Neural cell (in vitro differentiated cells): ENCODE data around the gene TOGARAM1. TPM values are rescaled to one million over a fixed set of nuclear protein-coding genes. Genes with fewer than 3 reads are reported as not detected.

Experiments
- H2AFZ ChIP-seq: fragments of 200-600, 300-800 bp; sonication (generic), shearing (Covaris generic); 2 replicates; pipeline ENCODE4 v1.6.0; 2014; ENCODE audit warnings: low read depth, mild to moderate bottlenecking, antibody characterized with exemption, low read length, moderate library complexity
- H3F3A ChIP-seq: fragments of 200-600 bp; shearing (Covaris generic); 2 replicates; pipeline ENCODE4 v1.6.1; 2016; ENCODE audit warnings: mild to moderate bottlenecking, moderate library complexity, mixed read lengths, antibody characterized with exemption, low read length; ENCODE audit not compliant: insufficient read depth, poor library complexity, severe bottlenecking
- H3K27ac ChIP-seq: fragments of 200-600, 300-800 bp; sonication (generic), shearing (Covaris generic); 2 replicates; pipeline ENCODE4 v1.5.1; 2014; ENCODE audit warnings: mild to moderate bottlenecking, low read length, moderate library complexity
- H3K27me3 ChIP-seq: fragments of 300-800, 200-600 bp; sonication (generic), shearing (Covaris generic); 2 replicates; pipeline ENCODE4 v1.6.0; 2014; ENCODE audit warnings: mild to moderate bottlenecking, low read depth, low read length, moderate library complexity; ENCODE audit not compliant: insufficient read depth
- H3K36me3 ChIP-seq: fragments of 300-800, 200-600 bp; sonication (generic), shearing (Covaris generic); 2 replicates; pipeline ENCODE4 v1.5.1; 2014; ENCODE audit warnings: mild to moderate bottlenecking, antibody characterized with exemption, low read length, moderate library complexity; ENCODE audit not compliant: insufficient read depth
- H3K4me2 ChIP-seq: fragments of 300-800, 200-600 bp; sonication (generic), shearing (Covaris generic); 2 replicates; pipeline ENCODE4 v1.6.0; 2014; ENCODE audit warnings: mild to moderate bottlenecking, low read length
- H3K4me3 ChIP-seq: fragments of 300-800, 200-600 bp; sonication (generic), shearing (Covaris generic); 2 replicates; pipeline ENCODE4 v1.5.1; 2014; ENCODE audit warnings: mild to moderate bottlenecking, low read length, moderate library complexity
- H3K79me2 ChIP-seq: fragments of 200-600 bp; shearing (Covaris generic); replicated peaks from 2 replicates; pipeline ENCODE4 v1.6.0; 2014; ENCODE audit warnings: mild to moderate bottlenecking, low read length, moderate library complexity; ENCODE audit not compliant: insufficient read depth
- H3K9ac ChIP-seq: fragments of 300-800, 200-600 bp; sonication (generic), shearing (Covaris generic); 2 replicates; pipeline ENCODE4 v1.6.1; 2016; ENCODE audit warnings: mild to moderate bottlenecking, low read length, mixed read lengths
- H3K9me2 ChIP-seq: fragments of 200-600 bp; shearing (Covaris generic); 2 replicates; pipeline ENCODE4 v1.6.1; 2016; ENCODE audit warnings: mild to moderate bottlenecking, low read length, mixed read lengths; ENCODE audit not compliant: insufficient read depth
- H3K9me3 ChIP-seq: fragments of 200-600, 300-800 bp; sonication (generic), shearing (Covaris generic); 2 replicates; pipeline ENCODE4 v1.6.1; 2016; ENCODE audit warnings: mild to moderate bottlenecking, mixed run types, low read length, moderate library complexity, mixed read lengths
- H4K20me1 ChIP-seq: fragments of 200-600 bp; shearing (Covaris generic); 2 replicates; pipeline ENCODE4 v1.6.1; 2016; ENCODE audit warnings: mild to moderate bottlenecking, mixed run types; ENCODE audit not compliant: insufficient read depth
- CTCF ChIP-seq: fragments of 450-650 bp; IDR thresholded peaks from 2 replicates; pipeline ENCODE4 v1.5.1; 2014; ENCODE audit warnings: antibody characterized with exemption, mild to moderate bottlenecking, moderate library complexity; ENCODE audit not compliant: poor library complexity, severe bottlenecking
- EP300 ChIP-seq: fragments of 450-650 bp; conservative IDR thresholded peaks from 2 replicates; pipeline ENCODE4 v1.6.1; 2014; ENCODE audit warnings: antibody characterized with exemption, mild to moderate bottlenecking, moderate library complexity; ENCODE audit not compliant: poor library complexity, severe bottlenecking
- EZH2 ChIP-seq: fragments of 200-600, 300-800 bp; shearing (Covaris generic), sonication (generic); IDR thresholded peaks from 2 replicates; pipeline ENCODE4 v1.6.1; 2014; ENCODE audit warnings: antibody characterized with exemption, low read length, borderline replicate concordance, mild to moderate bottlenecking; ENCODE audit not compliant: insufficient read depth, poor library complexity, severe bottlenecking
- MXI1 ChIP-seq: fragments of 450-650 bp; conservative IDR thresholded peaks from 2 replicates; pipeline ENCODE4 v1.6.1; 2014; ENCODE audit warnings: antibody characterized with exemption, mild to moderate bottlenecking; ENCODE audit not compliant: poor library complexity, severe bottlenecking
- POLR2AphosphoS5 ChIP-seq: IDR thresholded peaks from 2 replicates; pipeline ENCODE4 v1.6.1; 2012
- RAD21 ChIP-seq: fragments of 450-650 bp; conservative IDR thresholded peaks from 2 replicates; pipeline ENCODE4 v1.6.1; 2014; ENCODE audit warnings: antibody characterized with exemption, mild to moderate bottlenecking, moderate library complexity
- REST ChIP-seq: IDR thresholded peaks from 2 replicates; pipeline ENCODE4 v1.6.1; 2012; ENCODE audit warnings: borderline replicate concordance
- SMC3 ChIP-seq: fragments of 450-650 bp; conservative IDR thresholded peaks from 2 replicates; pipeline ENCODE4 v1.6.1; 2014; ENCODE audit warnings: antibody characterized with exemption, mild to moderate bottlenecking, moderate library complexity; ENCODE audit not compliant: poor library complexity
- TAF1 ChIP-seq: IDR thresholded peaks from 2 replicates; pipeline ENCODE4 v1.6.1; 2012; ENCODE audit warnings: low read depth
- polyA plus RNA-seq: library from polyadenylated mRNA; depleted of rRNA; stranded (reverse); fragments of >200 nt; gene quantifications from 2 replicates; pipeline ENCODE4 v1.2.3, GENCODE V29; 2014

The TOGARAM1 gene
- polyA plus RNA-seq, 1 donor from 2014 or later, result 23.8 TPM

- H4K20me1 ChIP-seq, result no peaks in the 10 kb centered on the region
- no peak for TF ChIP-seq REST
Observed at GRCh38 chr14:45070215-45070614, 108.2 kb downstream of the TOGARAM1 start.

GRCh38 chr14:45072126-45072525 lies 110.1 kb downstream of the TOGARAM1 start:
- H2AFZ ChIP-seq, result no peak overlapping the region
- no peaks in the 10 kb centered on the region for H3K27me3 ChIP-seq
- H3K9ac ChIP-seq, result no peak overlapping the region
- H3K9me2 ChIP-seq, result no peaks in the 10 kb centered on the region
- H3F3A ChIP-seq, result no peaks in the 10 kb centered on the region
- no peak overlapping the region for H3K27ac ChIP-seq
- no peaks in the 10 kb centered on the region for H3K36me3 ChIP-seq
- TF ChIP-seq RAD21, result no peak
- TF ChIP-seq POLR2AphosphoS5, result no peak
- no peak for TF ChIP-seq REST
- no peak for TF ChIP-seq EZH2
- TF ChIP-seq EP300, result no peak
- TF ChIP-seq SMC3, result no peak
- TF ChIP-seq CTCF, result no peak
- no peak for TF ChIP-seq TAF1
- no peak for TF ChIP-seq MXI1
- no peaks in the 10 kb centered on the region for H3K79me2 ChIP-seq
- H3K4me2 ChIP-seq, result no peak overlapping the region
- no peaks in the 10 kb centered on the region for H4K20me1 ChIP-seq
- H3K4me3 ChIP-seq, result no peak overlapping the region
- H3K9me3 ChIP-seq, result no peaks in the 10 kb centered on the region

More at GRCh38 chr14:45070215-45070614, 108.2 kb downstream of the TOGARAM1 start:
- H2AFZ ChIP-seq, result no peak overlapping the region
- no peaks in the 10 kb centered on the region for H3K27me3 ChIP-seq
- H3K79me2 ChIP-seq, result no peaks in the 10 kb centered on the region
- no peak overlapping the region for H3K9ac ChIP-seq
- no peak overlapping the region for H3K4me3 ChIP-seq
- H3K4me2 ChIP-seq, result no peak overlapping the region
- no peaks in the 10 kb centered on the region for H3K36me3 ChIP-seq
- H3K9me2 ChIP-seq, result no peaks in the 10 kb centered on the region
- H3K9me3 ChIP-seq, result no peaks in the 10 kb centered on the region
- H3K27ac ChIP-seq, result no peak overlapping the region
- H3F3A ChIP-seq, result no peaks in the 10 kb centered on the region
